Peyer's patch (tissue), 4 donors: ENCODE data around the gene YLPM1.

Source experiments
- POLR2A ChIP-seq, 2 donors: fragments of 450-650 bp; IDR thresholded peaks; one replicate each; pipeline ENCODE4 v1.5.1; 2017; ENCODE audit warnings: antibody characterized with exemption in 2 of 2, mild to moderate bottlenecking in 2 of 2, moderate library complexity in 2 of 2
- TF ChIP-seq, protein P1 (sequence below), 6 experiments: fragments of 450-650 bp in 4 of 6; fragments of 200-600 bp in 2 of 6; sonication (generic) in 1 of 6; IDR thresholded peaks; one replicate each; pipeline ENCODE4 v1.5.1; 2017 to 2019; ENCODE audit warnings: antibody characterized with exemption in 6 of 6, mild to moderate bottlenecking in 3 of 6, moderate library complexity in 1 of 6

DNA sequence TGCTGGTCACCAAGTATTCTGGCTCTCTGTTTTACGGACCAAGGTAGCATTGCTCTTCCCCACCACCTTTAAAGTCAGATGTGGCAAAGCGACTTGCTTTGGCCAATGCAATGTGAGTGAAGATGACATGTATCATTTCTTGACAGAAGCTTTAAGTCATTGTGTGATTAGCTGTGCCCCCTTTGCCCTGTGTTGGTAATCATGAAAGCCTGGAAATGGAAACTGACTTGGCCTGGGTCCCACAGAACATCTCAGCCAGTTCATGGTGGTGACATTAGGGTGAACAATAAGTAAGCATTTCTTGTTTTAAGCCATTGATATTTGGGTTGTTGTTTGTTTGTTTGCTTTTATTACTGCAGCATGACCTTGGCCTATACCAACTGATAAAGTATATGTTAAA is 15.9 kb upstream of the YLPM1 start:
- TF ChIP-seq, protein P1, sequence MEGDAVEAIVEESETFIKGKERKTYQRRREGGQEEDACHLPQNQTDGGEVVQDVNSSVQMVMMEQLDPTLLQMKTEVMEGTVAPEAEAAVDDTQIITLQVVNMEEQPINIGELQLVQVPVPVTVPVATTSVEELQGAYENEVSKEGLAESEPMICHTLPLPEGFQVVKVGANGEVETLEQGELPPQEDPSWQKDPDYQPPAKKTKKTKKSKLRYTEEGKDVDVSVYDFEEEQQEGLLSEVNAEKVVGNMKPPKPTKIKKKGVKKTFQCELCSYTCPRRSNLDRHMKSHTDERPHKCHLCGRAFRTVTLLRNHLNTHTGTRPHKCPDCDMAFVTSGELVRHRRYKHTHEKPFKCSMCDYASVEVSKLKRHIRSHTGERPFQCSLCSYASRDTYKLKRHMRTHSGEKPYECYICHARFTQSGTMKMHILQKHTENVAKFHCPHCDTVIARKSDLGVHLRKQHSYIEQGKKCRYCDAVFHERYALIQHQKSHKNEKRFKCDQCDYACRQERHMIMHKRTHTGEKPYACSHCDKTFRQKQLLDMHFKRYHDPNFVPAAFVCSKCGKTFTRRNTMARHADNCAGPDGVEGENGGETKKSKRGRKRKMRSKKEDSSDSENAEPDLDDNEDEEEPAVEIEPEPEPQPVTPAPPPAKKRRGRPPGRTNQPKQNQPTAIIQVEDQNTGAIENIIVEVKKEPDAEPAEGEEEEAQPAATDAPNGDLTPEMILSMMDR (IDR thresholded peaks at IDR 0.05): no peak
- no peak for TF ChIP-seq POLR2A (IDR thresholded peaks at IDR 0.05)
